ENCODE results near the gene CAST. TPM values are rescaled to one million over a fixed set of nuclear protein-coding genes. Genes with fewer than 3 reads are reported as not detected.

The CAST gene, protein sequence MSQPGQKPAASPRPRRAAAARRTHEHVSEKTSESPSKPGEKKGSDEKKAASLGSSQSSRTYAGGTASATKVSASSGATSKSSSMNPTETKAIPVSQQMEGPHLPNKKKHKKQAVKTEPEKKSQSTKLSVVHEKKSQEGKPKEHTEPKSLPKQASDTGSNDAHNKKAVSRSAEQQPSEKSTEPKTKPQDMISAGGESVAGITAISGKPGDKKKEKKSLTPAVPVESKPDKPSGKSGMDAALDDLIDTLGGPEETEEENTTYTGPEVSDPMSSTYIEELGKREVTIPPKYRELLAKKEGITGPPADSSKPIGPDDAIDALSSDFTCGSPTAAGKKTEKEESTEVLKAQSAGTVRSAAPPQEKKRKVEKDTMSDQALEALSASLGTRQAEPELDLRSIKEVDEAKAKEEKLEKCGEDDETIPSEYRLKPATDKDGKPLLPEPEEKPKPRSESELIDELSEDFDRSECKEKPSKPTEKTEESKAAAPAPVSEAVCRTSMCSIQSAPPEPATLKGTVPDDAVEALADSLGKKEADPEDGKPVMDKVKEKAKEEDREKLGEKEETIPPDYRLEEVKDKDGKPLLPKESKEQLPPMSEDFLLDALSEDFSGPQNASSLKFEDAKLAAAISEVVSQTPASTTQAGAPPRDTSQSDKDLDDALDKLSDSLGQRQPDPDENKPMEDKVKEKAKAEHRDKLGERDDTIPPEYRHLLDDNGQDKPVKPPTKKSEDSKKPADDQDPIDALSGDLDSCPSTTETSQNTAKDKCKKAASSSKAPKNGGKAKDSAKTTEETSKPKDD
- 80.9 TPM for polyA plus RNA-seq (2012; ENCODE audit: insufficient read length, low read depth)

GRCh38 chr5:96661855-96662724 lies at the start of gene CAST:
Gene CAST (plus strand): TSS chr5:96662376. CDS start chr5:96662423, 47 bp downstream.
- TF ChIP-seq FOXP2 (optimal IDR thresholded peaks at IDR 0.05; ENCODE audit: borderline replicate concordance, extremely low read depth, extremely low read length, insufficient read depth) (no peak), TAF1 (IDR thresholded peaks at IDR 0.05; ENCODE audit: borderline replicate concordance, insufficient read depth, low read length) (0 out of 2 replicates have a peak, but pooled peaks have one; percentile 20), POLR2AphosphoS5 (IDR thresholded peaks at IDR 0.05; ENCODE audit: low read depth, low read length) (peak; percentile 59; the same call in 1 of the 2 replicates)

DNA sequence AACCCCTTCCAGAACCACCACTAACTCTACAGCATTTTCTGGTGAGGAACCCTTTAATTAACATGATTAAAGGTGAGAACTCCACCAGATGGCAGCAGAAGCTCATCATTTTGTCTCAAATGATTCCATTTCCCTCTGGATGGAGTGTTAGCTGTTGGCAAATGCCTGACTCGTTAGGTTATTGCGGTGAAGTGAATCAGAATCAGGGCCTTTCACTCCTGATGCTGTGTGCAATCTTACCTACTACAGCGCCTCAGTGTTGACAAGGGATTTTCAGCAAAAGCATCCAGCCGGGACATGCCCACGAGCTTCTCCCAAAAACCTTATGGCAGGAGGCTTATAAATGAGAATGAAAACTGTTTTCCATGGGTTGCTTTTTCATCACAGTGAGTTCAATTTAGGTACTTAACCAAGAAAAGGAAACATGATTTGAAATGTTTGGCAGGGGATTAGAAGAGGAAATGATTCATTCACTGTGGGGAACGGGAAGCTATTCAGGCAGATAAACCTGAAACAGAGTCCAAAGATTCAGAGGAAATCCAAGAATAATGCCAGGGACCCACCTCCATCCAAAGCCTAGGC lies 48.0 kb upstream of the CAST start:
- TF ChIP-seq FOXP2 (optimal IDR thresholded peaks at IDR 0.05; ENCODE audit: borderline replicate concordance, extremely low read depth, extremely low read length, insufficient read depth) (no peak), SIN3A (IDR thresholded peaks at IDR 0.05; ENCODE audit: borderline replicate concordance, insufficient read depth, low read length) (no peak), POLR2AphosphoS5 (IDR thresholded peaks at IDR 0.05; ENCODE audit: low read depth, low read length) (no peak), TAF1 (IDR thresholded peaks at IDR 0.05; ENCODE audit: borderline replicate concordance, insufficient read depth, low read length) (no peak), REST (IDR thresholded peaks at IDR 0.05; ENCODE audit: insufficient read depth in 1 of 2, low read depth in 2 of 2, low read length in 2 of 2) (no peak)

- TF ChIP-seq TAF1 (IDR thresholded peaks at IDR 0.05; ENCODE audit: borderline replicate concordance, insufficient read depth, low read length) = no peak
- no peak for TF ChIP-seq REST (IDR thresholded peaks at IDR 0.05; ENCODE audit: insufficient read depth in 1 of 2, low read depth in 2 of 2, low read length in 2 of 2)
- TF ChIP-seq FOXP2 (optimal IDR thresholded peaks at IDR 0.05; ENCODE audit: borderline replicate concordance, extremely low read depth, extremely low read length, insufficient read depth) = no peak
- no peak for TF ChIP-seq SIN3A (IDR thresholded peaks at IDR 0.05; ENCODE audit: borderline replicate concordance, insufficient read depth, low read length)
- TF ChIP-seq POLR2AphosphoS5 (IDR thresholded peaks at IDR 0.05; ENCODE audit: low read depth, low read length) = no peak
These were observed 47.0 kb upstream of the CAST start for GRCh38 chr5:96615223-96615622.

- TF ChIP-seq POLR2AphosphoS5 (IDR thresholded peaks at IDR 0.05; ENCODE audit: low read depth, low read length) (no peak), SIN3A (IDR thresholded peaks at IDR 0.05; ENCODE audit: borderline replicate concordance, insufficient read depth, low read length) (no peak), REST (IDR thresholded peaks at IDR 0.05; ENCODE audit: insufficient read depth in 1 of 2, low read depth in 2 of 2, low read length in 2 of 2) (no peak), FOXP2 (optimal IDR thresholded peaks at IDR 0.05; ENCODE audit: borderline replicate concordance, extremely low read depth, extremely low read length, insufficient read depth) (no peak), TAF1 (IDR thresholded peaks at IDR 0.05; ENCODE audit: borderline replicate concordance, insufficient read depth, low read length) (no peak)
These were observed 45.4 kb upstream of the CAST start for GRCh38 chr5:96616801-96617200.

All from PFSK-1 (cell line).